ENCODE data around the gene DLGAP4.

DLGAP4 gene

DNA sequence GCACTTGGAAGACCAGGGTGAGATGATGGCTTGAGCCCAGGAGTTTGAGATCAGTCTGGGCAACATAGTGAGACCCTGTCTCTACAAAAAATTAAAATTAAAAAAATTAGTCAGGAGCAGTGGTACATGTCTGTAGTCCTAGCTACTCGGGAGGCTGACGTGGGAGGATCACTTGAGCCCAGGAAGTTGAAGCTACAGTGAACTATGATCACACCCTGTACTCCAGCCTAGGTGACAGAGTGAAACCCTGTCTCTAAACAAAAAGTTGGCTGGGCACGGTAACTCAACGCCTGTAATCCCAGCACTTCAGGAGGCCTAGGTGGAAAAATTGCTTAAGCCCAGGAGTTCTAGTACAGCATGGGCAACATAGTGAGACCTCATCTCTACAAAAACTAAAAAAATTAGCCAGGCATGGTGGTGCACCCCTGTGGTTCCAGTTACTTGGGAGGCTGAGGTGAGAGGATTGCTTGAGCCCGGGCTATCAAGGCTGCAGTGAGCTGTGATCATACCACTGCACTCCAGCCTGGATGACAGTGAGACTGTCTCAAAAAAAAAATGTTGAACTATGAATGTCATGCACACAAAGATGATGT, 174.4 kb downstream of the DLGAP4 start:
- no peak for DNase-seq

DNA sequence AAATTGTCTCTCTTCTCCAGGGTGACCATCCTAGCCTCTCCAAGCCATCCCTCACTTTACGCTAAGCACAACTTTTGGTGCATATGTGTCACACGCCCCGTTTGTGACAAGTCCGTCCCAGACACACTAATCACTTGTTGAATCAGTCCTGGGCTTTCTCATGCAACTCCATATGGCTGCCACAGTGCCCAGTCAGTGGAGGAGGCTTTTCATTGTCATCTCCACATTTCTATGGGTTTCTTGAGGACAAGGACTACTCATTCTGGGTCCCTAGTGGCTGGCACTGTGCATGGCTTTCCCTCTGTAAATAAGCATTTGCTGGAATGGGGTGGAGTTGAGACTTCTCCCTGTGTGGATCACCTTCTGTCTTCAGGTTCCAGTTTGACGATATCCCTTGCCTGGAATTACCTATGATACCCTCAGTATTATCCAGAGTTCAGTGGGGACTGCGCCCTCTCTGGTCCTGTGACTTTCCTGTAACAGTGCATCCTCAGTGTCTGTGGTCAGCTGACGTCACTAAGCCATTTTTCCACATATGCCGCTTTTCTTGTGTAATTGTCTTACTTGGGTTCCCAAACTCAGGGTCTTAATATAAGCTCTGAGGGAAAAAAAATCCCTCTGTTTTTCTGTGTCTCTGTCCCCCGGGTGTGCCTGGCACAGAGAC, 175.4 kb downstream of the DLGAP4 start:
- no peak for DNase-seq

DNA sequence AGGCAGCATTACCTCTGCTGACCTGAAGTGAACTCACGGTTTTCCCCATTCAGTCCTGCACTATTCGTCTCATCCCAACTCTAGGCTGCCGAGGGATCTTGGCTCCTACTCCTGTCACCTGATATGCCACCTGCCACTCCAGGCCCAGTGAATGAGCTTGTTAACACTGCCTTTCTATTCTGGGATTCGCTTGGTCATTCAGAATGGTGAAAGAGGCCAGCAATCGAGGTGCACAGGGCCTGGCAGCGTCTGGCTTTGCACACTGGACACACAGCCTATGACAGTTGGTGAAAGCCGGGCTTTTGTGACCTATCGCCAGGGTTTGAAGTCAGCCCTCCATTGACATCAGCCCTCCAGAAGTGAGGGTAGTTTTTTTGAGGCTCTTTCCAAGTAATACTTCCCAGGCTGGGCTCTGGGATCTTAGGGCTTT, 175.9 kb downstream of the DLGAP4 start:
- DNase-seq = peak; percentile 86

DNA sequence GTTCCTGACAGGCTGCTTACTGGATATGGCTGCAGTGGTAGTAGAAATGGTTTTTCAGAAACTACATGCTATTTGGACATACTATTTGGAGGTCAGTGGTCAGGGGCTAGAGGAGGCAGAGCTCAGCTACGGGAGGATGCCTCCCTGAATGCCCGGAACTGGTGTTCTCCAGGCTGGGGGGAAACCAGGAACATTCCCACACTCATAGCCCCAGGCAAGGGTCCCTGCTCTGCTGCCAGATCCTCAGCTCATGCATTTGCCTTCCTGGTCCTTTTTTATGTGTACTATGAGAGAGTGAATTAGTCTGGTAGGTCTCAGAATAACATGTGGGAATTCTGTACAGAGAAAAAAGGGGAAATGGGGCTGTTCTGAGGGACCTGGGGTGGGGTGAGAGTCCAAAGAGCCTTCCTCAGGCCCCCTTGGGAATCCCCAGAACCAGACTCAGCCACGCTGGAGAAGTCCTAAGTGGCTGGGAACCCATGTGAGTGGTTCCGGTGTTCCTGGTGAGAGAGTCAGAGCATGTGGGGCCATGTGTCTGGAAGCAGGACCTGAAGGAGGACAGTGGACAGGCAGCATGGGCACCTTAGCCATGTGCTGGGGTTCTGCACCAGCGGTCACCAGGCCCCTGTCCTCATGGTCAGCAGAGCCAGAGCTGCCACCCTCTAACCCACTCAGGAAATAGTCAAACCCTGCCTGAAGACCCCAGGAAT, 177.2 kb downstream of the DLGAP4 start:
- no peak for DNase-seq

DNA sequence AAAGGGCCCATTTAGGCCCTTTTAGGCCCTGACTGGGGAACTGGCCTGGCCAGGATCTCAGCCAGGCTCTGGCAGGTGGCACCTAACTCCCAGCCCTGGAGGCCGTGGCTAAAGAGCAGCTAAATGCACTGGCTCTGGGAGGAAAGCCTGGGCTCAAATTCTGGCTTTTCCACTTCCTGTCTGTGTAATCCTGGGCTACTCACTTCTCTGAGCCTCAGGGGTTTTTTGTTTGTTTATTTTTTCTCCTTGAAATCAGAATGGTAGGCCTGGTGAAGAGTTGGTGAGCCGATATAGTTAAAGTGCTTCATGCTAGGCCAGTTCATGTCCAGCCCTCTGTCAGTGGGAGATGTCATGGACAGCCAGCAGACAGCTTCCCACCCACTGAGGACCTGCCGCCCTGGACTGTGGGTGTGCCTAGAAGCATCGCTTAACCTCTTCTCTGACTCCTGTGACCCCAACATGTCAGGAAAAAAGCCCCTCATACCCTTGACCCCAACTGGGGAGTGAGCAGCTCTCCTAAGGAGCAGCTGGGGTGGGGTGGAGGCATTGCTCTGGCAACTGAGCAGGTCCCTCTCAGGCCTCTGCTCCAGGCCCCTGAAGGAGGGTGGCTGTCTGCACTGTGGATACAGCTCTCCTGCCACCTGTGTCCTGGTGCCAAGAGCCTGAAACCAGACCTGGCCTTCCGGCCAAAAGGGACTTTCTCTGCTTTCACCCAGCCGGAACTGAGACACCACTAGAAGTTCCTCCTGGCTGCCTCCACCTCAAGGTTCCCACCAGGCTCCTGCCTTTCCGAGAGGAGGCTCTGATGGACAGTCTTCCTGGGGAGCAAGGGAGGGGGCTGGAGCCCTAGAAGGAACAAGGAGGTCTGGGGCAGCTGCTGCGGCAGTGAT, 178.0 kb downstream of the DLGAP4 start:
- DNase-seq = peak; percentile 18

DNA sequence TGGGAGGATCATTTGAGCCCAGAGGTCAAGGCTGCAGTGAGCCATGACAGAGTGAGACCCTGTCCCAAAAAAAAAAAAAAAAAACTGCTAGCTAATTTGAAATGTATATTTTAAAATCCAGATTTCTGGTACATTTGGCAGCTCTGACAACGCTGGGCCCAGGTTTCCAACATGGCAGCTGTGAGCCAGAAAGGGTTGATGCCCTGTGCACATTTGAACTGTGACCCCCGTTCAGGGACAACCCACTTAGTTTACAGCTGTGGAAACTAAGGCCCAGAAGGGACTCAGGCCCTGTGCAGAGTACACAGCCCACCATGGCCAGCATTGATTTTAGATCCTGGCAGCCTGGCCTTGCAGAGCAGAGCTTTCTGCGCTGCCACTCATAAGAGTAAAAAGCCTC, 179.1 kb downstream of the DLGAP4 start:
- DNase-seq = peak; percentile 61

DNA sequence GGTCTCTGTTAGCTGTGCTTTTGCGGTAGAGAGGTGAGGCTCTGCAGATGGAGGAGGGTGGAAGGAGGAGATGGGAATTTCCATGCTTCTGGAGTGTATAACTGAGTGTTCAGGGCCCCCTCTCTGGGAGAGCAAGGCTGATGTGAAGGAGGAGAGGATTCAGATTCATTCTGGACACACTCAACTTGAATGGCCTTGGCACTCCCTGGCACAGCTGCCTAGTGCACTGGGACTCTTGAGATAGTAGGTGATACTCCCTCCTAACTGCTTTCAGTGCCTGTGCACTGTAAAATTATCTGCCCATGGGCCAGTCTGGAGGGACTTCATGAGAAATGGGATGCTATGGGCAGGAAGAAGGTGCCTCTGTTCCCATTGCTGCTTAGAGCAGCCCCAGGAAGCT, 180.9 kb downstream of the DLGAP4 start:
- no peak for DNase-seq

DNA sequence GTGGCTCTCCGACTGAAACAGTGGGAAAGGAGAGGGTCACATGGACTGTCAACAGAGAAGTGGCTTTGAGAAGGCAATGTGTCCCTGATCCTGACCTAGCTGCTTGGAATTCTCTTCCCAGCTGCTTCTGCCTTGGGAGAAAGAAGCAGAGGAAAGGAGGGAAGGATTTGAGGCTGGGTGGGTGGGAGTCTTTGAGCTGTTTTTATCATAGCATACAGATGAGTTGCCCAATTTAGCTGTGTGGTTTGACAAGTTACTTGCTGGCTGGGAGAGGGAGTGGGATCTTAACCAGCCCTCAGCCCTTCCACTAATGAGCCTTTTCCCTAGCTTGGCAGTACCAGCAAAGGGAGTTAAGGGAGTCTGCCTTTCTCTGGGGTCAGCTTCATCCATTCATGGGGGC, 184.1 kb downstream of the DLGAP4 start:
- DNase-seq = no peak

DNA sequence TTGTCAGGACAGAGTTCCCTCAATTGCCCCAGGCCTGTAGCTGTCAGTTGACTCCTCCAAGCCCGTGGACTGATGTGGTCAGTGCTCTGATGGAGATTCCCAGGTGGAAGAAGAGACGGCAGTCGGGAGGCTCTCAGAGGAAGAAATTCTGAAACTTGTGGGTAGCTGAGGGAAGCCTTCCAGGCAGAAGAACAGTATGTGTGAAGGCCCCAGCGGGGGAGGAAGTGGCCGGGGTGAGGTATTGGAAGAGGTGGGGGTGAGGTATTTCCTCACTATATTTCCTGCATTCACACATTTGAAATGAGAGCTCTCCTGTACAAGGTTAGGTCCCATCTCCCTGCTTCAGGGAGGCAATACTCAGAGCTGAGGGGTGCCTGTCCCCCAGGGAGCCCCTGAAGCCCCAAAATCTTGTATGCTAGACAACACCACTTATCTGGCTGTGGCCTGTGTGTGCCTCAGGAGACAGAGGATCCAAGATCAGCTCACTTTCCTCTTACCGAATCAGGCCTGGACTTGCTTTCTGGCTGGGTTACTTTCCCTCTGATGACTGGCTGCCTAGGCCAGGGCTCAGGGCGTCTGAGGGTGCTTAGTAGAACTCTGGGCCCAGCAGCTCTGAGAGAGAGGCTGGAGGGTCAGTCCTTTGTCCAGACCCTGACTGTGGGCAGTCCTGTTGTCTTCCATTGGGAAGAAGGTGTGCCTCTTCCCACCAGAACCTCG, 185.9 kb downstream of the DLGAP4 start:
- no peak for DNase-seq

DNA sequence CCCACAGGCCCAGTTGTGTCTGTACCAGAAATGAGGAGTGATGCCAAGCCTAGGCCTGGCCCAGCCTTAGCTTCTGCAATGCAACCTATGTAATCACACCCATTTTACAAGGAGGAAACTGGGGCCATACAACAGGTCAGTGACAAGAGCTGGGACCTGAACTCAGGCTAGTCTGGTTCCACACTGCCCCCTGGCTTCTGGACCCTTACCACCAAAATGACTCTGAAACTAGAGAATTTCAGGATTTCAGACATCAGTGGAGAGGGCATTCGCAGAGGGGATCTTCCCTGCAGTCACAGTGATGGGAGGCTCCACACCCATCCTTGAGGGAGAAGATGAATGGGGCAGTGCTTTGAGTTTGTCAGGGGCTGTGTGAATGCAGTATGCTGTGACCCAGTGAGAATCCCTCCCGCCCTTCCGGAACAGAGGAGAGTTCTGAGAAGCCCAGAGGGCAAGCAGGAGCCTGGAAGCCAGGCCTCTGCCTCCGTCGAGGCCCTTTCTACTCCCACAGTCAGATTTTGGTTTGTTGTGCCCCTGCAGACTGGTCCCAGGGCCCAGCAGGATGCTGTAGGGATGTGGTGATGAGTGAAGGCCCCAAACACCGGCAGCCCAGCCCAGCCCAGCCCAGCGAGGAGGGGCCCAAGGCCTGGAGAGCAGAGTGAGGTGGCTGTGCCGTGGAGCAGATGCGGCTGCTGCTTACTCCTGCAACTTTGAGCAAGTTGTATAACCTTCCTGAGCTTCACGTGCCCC, 187.1 kb downstream of the DLGAP4 start:
- DNase-seq = no peak

DNA sequence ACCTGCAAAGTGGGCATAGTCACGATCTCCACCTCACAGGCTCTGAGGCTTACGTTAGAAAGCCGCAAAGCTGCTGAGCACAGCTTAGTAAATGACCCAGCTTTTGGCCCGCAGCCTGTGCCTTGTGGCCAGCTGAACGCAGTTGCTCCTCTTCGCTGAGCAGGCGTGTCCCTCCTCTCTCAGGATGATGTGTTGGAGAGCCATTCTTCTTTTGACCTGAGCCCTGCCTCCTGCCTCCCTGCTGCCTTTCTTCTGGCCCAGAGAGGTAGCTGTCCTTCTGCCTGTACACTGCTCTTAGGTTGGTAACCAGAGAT, 187.6 kb downstream of the DLGAP4 start:
- no peak for DNase-seq

DNA sequence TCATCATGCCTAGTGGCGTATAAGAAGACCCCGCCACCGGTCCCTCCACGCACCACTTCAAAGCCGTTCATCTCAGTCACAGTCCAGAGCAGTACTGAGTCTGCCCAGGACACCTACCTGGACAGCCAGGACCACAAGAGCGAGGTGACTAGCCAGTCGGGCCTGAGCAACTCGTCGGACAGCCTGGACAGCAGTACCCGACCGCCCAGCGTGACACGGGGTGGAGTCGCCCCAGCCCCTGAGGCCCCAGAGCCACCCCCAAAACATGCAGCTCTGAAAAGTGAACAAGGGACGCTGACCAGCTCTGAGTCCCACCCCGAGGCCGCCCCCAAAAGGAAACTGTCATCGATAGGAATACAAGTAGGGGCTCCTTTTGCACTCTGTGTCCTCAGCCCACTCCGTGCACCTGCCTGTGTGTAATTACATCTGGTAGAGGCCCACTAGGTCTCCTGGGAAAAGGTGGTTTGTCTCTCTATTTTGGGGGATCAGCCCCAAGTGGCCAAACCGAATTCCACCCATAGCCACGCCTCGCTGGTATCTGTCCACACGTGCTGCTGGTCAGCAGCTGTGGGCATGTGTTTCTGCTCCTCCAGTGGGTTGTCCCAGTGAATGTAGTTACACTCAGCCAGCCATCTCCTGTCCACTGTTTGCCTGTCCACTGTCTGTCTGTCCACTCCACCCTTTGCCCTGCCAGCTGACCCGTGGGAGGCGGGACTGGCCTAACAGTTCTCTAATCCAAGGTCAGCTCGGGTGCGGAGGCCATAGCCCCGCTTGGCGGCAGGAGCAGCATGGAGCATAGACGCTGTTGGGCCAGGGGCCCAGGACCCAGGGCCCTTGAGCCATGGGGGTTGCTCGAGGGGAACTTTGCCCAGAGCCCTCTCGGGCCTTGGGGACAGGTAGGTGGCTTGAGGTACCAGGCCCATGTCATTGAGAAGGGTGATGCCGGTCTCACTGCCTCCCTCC, 190.8 kb downstream of the DLGAP4 start:
- no peak for DNase-seq

DNA sequence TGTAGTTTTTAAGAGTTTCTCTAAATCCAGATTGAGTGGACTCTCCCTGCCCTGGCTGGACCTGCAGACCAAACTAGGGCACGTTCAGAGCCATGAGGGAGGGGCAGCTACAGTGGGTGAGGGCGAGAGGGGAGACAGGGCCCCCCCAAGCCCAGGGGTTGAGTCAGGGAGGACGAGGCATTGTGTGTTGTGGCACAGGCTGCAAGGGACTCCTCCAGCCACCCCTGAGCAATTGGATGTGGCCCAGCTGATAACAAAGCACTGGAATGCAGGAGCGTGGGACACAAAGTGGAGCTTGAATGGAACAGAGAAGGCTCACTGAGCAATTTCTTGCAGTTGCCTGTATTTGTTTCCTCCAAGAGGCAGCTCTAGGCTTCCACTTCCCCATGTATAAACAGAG, 191.7 kb downstream of the DLGAP4 start:
- no peak for DNase-seq

DNA sequence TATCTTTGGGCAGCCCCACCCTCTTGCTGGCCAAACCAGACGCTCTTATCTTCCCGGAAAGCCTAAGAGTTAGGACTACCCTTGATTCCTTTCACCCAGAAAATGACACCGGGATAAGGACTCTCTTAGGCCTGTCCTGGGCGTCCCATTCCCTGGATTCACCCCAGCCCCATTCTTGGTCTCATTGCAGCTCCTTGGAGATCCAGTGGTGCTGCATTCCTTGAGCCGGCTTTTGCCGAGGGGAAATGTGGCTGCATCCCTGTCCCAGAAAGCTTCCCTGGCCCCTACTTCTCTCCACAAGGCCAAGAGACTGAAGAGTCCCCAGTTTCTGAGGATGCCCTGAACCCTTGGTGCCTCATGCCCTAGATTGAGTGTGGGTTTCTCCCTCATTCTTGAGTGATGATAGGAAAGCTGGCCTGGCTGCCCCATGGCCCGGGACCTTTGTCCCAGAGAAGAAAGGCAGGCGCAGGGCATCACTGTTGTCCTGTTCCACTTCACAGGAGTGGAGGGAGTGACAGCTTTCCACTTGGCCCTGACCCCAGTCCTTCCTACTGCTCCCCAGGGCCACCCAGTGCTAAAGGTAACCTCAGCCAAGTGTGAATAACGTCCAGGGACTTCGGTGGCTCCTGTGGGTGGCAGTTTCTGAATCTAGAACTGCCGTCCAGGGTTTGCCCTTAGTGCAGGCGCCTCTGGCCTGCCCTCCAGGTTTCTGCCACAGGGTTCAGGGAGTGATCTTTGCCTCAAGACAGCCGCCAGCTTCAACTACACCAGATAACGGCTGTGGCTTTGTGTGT, 192.4 kb downstream of the DLGAP4 start:
- no peak for DNase-seq

DNA sequence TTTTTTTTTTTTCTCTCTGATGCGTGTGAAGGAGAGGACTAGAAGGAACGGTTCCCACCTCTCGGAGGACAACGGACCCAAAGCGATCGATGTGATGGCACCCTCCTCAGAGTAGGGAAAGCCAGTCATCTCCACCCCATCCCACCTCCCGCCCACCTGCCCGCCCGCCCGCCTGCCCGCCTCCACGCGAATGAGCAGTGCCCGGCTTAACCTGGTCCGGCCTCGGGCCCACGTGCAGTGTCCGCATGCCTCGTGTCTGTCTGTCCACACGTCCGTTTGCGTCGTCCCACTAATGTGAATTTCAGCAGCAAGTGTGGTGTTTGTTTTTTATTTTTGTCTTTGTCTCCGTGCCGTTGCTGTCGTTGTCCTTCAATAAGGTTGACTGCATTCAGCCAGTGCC, 193.1 kb downstream of the DLGAP4 start:
- no peak for DNase-seq

DNA sequence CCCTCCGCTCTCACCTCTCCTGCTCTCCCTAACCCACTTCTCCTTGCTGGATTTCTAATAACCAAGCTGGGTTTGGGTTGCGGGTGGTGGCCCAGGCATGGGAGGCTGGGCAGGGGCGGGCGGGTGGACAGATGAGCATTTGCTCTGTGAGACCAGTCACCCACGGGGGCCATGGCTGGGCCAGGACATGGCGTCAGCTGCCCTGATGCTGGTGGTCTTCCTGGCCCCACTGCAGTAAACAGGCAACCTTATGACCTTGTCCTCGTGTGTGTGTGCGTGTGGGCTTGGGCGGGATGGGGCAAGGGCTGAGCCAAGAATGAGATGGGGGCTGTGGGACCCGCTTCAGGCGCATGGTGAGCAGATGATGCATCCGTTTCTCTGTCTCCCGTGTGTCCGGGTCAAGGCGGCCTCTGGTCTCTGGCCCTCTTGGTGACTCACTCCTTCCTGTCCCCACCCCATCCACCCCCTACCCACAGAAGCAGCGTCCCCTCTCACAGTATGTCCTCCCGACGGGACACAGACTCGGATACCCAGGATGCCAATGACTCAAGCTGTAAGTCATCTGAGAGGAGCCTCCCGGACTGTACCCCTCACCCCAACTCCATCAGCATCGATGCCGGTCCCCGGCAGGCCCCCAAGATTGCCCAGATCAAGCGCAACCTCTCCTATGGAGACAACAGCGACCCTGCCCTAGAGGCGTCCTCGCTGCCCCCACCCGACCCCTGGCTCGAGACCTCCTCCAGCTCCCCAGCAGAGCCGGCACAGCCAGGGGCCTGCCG, 193.8 kb downstream of the DLGAP4 start:
- no peak for DNase-seq

DNA sequence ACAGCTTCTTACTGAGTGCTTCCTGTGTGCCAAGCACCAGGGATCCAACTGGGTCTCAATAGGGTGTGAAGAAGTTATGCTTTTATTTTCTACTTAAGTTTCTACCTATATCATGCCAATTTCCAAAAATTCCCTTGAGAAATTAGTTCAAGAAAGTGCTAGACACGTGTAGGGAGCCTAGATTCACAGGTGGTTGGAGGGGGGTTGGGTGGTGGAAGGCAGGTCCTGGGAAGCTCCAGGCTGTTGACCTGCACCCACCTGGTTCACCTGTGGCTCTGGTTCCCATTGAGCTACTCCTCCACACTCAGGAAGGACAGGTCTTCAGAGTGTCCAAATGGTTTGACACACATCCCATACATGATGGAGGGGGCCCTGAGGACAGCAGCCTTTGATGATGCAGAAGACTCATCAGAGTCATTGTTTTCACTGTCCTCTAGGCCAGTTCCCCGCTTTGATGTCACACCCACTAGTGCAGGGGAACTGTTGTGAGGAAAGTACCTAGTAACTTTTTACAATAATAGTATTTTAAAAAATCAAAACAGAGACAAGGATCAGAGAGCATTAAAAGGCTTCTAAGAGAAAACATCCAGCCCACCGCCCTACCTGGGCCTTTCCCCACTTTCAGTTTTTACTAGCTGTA, 195.3 kb downstream of the DLGAP4 start:
- no peak for DNase-seq

DNA sequence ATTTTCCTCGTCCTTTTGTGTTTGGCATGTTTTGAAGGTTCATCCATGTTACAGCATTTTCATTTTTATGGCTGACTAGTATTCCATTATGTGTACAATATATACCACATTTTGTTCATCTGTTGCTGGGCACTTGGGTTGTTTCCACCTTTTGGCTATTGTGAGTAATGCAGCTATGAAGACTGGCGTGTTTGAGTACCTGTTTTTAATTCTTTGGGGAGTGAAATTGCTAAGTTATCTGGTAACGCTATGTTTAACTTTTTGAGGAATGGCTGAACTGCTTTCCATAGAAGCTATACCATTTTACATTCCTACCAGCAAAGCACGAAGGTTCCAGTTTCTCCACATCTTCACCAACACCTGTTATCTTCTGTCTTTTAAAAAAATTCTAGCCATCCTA, 198.2 kb downstream of the DLGAP4 start:
- DNase-seq = no peak

DNA sequence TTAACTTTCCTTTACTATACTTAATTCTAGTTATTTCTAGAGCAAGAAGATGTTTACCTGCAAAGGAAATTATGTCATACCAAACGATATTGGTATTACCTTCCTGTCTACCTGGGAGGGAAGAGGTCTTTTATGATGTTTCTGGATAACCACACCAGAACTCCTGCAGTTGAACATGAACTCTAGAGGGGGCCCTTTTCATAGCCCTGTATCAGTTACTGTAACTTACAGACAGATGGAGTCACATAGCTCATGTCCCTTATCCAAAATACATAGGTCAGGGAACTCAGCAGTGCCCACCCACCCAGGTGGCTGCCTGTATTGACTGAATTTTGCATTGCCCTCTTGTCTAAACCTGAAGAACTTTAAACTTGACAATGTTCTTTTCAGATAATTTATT, 200.1 kb downstream of the DLGAP4 start:
- DNase-seq = no peak

Data from NCI-H1092 (cell line).